ENCODE measurements around the gene TTF2.

The TTF2 gene

GRCh38 chr1:117017648-117018047, 42.5 kb upstream of the TTF2 start:
- TF ChIP-seq EZH2phosphoT487 (conservative IDR thresholded peaks at IDR 0.05; ENCODE audit: low read length) (no peak), CTCF (IDR thresholded peaks at IDR 0.05; ENCODE audit: insufficient read depth, low read length, poor library complexity, severe bottlenecking) (no peak)
- Histone ChIP-seq H3K27ac (ENCODE audit: low read depth, low read length) (no peak overlapping the region), H3K79me2 (ENCODE audit: insufficient read depth, low read length) (no peaks in the 10 kb centered on the region), H3K4me3 (ENCODE audit: insufficient read depth, low read length, poor library complexity, severe bottlenecking) (no peak overlapping the region), H3K9me3 (ENCODE audit: insufficient read depth, low read length) (no peaks in the 10 kb centered on the region), H4K20me1 (ENCODE audit: low read depth, low read length) (no peaks in the 10 kb centered on the region), H3K4me2 (ENCODE audit: low read depth, low read length, poor library complexity, severe bottlenecking) (no peak overlapping the region), H3K9ac (ENCODE audit: low read length) (no peak overlapping the region), H2AFZ (ENCODE audit: low read depth, low read length, severe bottlenecking) (no peak overlapping the region), H3K27me3 (ENCODE audit: low read length) (no peaks in the 10 kb centered on the region; the same call in 1 of the 2 replicates), H3F3A (ENCODE audit: insufficient read depth) (no peaks in the 10 kb centered on the region), H3K36me3 (ENCODE audit: low read length) (no peaks in the 10 kb centered on the region), H3K9me2 (replicated peaks; ENCODE audit: insufficient read depth, low read length) (no peaks in the 10 kb centered on the region)

DNA sequence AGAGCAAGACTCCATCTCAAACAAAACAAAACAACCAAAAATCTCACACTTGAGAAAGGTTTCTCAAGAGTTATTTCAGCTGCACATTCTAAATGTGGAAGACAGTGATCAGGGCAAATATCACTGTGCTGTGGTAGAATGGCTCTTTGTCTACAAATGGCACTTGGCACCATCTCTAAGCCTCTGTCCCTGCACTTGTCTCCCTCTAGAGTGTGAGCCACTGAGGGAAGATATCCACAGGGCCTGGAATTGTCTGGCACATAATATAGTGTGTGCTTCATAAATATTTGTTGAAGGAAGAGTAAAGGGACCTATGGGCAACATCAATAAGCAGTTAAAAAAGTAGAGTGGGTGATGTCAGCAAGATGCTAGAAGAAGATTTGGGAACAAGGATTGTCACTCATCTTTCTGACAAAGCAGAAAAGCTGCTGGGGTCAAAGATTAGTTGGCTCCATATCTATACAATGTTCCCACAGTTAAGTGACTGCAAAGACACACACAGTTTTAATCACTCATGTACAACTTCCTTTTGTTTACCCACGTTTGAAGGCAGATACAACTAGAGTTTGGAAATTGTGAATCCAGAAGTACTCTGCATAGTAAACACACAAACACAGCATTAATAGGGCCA, 39.5 kb upstream of the TTF2 start:
- H4K20me1 ChIP-seq (ENCODE audit: low read depth, low read length), result no peaks in the 10 kb centered on the region
- H3K36me3 ChIP-seq (ENCODE audit: low read length), result no peaks in the 10 kb centered on the region
- H2AFZ ChIP-seq (ENCODE audit: low read depth, low read length, severe bottlenecking), result no peak overlapping the region
- no peaks in the 10 kb centered on the region for H3F3A ChIP-seq (ENCODE audit: insufficient read depth)
- no peak for TF ChIP-seq CTCF (IDR thresholded peaks at IDR 0.05; ENCODE audit: insufficient read depth, low read length, poor library complexity, severe bottlenecking)
- TF ChIP-seq EZH2phosphoT487 (conservative IDR thresholded peaks at IDR 0.05; ENCODE audit: low read length), result no peak
- H3K27ac ChIP-seq (ENCODE audit: low read depth, low read length), result no peak overlapping the region
- H3K9ac ChIP-seq (ENCODE audit: low read length), result no peak overlapping the region
- no peaks in the 10 kb centered on the region for H3K9me2 ChIP-seq (replicated peaks; ENCODE audit: insufficient read depth, low read length)
- no peak overlapping the region for H3K4me2 ChIP-seq (ENCODE audit: low read depth, low read length, poor library complexity, severe bottlenecking)
- no peaks in the 10 kb centered on the region; the same call in 1 of the 2 replicates for H3K27me3 ChIP-seq (ENCODE audit: low read length)
- H3K4me3 ChIP-seq (ENCODE audit: insufficient read depth, low read length, poor library complexity, severe bottlenecking), result no peak overlapping the region
- H3K9me3 ChIP-seq (ENCODE audit: insufficient read depth, low read length), result no peaks in the 10 kb centered on the region
- no peaks in the 10 kb centered on the region for H3K79me2 ChIP-seq (ENCODE audit: insufficient read depth, low read length)

DNA sequence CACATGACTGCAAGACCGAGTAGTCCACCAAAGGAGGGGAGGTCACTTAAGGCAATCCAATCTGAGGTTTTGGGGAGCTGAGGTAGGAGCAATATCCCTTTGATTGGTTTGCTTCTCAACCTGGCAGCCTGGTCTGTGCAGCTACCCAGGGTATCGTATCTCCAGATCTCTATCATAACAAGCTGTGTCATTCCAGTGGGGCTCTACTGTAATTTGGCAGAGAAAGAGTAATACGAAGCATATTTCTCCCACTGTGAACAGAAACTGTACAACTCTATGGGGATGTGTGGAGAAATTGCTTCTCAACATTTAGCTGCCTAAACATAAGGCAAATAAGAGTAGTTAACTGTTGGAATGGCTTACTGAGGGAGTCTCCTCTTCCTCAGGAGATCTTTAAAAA, 38.0 kb upstream of the TTF2 start:
- no peak overlapping the region for H3K27ac ChIP-seq (ENCODE audit: low read depth, low read length)
- no peaks in the 10 kb centered on the region for H3K79me2 ChIP-seq (ENCODE audit: insufficient read depth, low read length)
- H3K27me3 ChIP-seq (ENCODE audit: low read length), result no peaks in the 10 kb centered on the region; the same call in 1 of the 2 replicates
- H3F3A ChIP-seq (ENCODE audit: insufficient read depth), result no peaks in the 10 kb centered on the region
- no peak overlapping the region for H2AFZ ChIP-seq (ENCODE audit: low read depth, low read length, severe bottlenecking)
- no peak overlapping the region for H3K4me3 ChIP-seq (ENCODE audit: insufficient read depth, low read length, poor library complexity, severe bottlenecking)
- no peak overlapping the region for H3K9ac ChIP-seq (ENCODE audit: low read length)
- no peaks in the 10 kb centered on the region for H4K20me1 ChIP-seq (ENCODE audit: low read depth, low read length)
- H3K36me3 ChIP-seq (ENCODE audit: low read length), result no peaks in the 10 kb centered on the region
- no peak for TF ChIP-seq CTCF (IDR thresholded peaks at IDR 0.05; ENCODE audit: insufficient read depth, low read length, poor library complexity, severe bottlenecking)
- no peak for TF ChIP-seq EZH2phosphoT487 (conservative IDR thresholded peaks at IDR 0.05; ENCODE audit: low read length)
- H3K9me3 ChIP-seq (ENCODE audit: insufficient read depth, low read length), result no peaks in the 10 kb centered on the region
- H3K4me2 ChIP-seq (ENCODE audit: low read depth, low read length, poor library complexity, severe bottlenecking), result no peak overlapping the region
- no peaks in the 10 kb centered on the region for H3K9me2 ChIP-seq (replicated peaks; ENCODE audit: insufficient read depth, low read length)
